RCC 7860 (cell line): ENCODE results near the gene DNAH11.
"Not testable (repeated sequence)": the region's sequence is repeated elsewhere in the genome, so short reads cannot be mapped to it uniquely, and the experiment has no call there.

ENCODE experiments used
- DNase-seq: peaks from one replicate; pipeline ENCODE4 v3.0.0-alpha.2; 2015; ENCODE audit warnings: low spot score
- FAIRE-seq: peaks from 2 replicates; lab custom pipeline; 2012; peaks lifted over from hg19 to GRCh38; lab: Jason Lieb, UNC

DNAH11 gene

DNA sequence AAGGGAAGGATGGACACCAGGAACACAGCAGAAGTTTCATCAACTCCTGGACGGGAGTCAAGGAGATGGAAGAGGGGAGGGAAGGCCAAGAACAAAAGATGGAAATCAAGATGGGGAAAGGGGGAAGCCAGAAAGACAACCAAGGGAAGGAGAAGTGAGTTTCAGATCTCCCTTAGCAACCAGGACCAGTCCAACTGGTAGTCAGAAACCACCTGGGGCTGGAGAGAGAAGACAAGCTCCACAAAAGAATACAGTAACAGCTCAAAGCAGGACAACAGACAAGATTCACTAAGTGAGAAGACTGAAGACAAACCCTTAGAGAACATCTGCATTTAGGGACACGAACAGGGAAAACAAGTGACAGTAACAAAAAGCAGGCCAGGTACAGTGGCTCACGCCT is 372.3 kb downstream of the DNAH11 start:
- DNase-seq (no peak), FAIRE-seq (no peak)

DNA sequence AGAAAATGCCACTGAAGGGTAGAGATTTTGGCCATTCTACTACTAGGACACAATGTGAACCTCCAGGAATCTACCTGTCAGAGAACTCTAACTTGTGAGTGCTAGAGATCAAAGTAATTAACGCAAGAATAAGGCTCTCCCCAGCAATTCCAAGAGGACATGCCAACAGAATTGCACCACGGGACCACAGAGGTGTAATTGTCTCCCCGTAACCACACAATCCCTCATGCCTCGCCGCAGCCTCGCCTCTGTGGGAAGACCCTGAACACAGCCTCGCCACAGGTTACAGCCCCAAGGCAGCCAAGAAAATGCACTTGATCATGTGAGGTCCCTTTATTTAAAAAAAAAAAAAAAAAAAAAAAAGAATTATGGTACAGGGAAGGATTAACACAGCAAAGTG is 373.3 kb downstream of the DNAH11 start:
- no peak for FAIRE-seq

DNA sequence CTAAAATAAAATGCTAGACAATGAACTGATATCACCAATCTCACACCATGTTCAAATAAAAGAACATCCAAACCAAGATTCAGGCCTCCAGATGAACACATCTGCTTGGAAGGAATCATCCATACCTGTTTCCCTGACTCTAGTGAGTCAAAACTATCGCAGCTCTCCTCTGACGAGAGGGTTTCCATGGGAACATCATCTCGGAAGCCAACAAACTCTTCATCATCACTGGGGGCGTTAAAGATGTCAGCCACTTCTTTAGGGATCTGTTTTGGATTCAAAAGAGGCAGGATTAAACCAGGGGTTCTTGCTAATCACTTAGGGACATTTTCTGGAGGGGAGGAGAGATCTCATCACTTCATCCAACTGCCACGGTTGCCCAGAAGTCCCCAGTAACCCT is 373.8 kb downstream of the DNAH11 start:
- DNase-seq (no peak), FAIRE-seq (no peak)

More for the DNA sequence above, 373.3 kb downstream of the DNAH11 start:
- DNase-seq = no peak

DNA sequence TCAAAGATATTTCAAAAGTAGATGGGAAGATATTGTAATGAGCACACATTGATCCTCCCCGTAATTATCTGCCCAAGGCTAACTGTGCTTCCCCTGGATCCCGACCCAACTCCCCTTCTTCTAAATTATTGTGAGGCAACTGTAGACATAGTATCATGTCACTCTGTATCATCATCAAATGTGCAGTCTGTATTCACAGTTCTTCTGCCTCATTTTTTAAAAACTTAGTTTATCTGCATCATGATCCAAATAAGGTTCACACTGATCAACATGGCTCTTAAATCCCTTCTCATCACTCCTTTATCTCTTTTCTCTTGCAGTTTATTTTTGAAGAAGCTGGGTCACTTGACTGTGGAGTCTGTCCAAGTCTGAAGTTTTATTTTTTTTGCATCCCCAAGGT is 375.4 kb downstream of the DNAH11 start:
- DNase-seq (no peak), FAIRE-seq (no peak)

DNA sequence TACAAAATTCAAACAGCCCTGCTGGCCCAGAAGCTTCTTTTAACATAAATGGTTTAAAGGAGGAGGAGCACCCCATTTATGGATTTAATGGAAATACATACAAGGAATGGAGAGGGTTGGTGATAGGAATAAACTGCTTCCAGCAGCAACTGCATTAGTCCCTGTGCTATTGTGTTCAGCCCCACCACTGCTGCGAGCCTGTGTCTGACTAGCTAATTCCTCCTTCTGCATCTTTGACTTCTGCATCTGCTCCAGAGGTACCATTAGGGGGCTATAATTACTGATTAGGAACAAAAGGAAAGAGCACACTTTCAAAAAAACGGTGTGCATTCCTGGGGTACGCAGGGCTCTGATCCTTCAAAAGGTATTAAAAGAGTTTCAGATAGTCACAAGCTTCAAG is 378.1 kb downstream of the DNAH11 start:
- DNase-seq = no peak
- no peak for FAIRE-seq

DNA sequence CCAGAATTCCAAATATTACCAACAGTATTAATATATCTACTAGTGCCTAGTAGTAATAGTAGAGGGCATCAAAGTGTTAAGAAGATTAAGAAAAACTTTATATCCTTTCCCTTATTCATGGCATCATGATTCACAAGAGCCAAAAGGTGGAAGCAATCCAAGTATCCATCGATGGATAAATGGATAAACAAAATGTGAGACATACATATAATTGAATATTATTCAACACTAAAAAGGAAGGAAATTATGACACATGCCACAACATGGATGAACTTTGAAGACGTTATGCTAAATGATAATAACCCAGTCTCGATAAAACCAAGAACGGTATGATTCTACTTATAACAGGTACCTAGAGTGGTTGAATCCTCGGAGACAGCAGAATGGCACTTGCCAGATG is 379.8 kb downstream of the DNAH11 start:
- FAIRE-seq (no peak), DNase-seq (no peak)

DNA sequence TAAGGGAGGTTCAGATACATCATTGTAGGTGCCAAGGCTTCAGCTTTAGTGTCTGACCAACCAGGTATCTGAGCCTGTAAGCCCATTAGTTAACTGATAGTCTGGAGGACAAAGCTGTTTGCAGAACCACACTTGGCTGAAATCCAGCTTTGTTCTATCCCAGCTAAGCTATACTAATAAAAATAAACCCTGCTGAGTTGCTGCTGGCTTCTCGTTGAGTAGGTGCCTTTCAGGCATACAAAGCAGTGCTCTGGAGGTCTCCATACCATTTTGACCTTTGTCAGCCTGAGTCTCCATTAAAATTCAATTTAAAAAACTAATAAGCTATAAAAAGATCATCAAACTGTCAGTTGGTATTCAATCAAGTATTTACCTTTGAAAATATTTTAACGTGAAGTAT is 380.8 kb downstream of the DNAH11 start:
- DNase-seq (no peak), FAIRE-seq (no peak)

DNA sequence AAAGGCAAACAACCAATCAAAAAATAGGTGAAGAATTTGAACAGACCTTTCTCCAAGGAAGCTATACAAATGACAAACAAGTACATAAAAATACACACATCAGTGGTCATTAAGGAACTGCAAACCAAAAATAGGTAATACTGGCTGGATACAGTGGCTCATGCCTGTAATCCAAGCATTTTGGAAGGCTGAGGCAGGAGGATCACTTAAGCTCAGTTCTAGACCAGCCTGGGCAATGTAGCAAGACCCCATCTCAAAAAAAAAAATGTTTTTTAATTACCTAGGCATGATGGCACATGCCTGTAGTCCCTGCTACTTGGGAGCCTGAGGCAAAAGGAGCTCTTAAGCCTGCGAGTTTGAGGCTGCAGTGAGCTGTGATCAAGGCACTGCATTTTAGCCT is 383.6 kb downstream of the DNAH11 start:
- DNase-seq (no peak), FAIRE-seq (no peak)

DNA sequence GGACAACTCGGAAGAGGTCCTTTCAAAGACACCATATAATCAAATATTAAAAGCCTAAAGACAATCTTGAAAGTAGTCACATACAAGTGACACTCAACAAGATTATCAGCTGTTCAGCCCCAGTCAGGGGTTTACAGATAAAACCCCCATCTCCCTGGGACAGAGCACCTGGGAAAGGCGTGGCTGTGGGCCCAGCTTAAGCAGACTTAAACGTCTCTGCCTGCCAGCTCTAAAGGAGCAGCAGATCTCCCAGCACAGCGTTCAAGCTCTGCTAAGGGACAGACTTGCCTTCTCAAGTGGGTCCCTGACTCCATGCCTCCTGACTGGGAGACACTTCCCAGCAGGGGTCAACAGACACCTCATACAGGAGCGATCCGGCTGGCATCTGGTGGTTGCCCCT is 384.9 kb downstream of the DNAH11 start:
- DNase-seq = no peak
- no peak for FAIRE-seq

DNA sequence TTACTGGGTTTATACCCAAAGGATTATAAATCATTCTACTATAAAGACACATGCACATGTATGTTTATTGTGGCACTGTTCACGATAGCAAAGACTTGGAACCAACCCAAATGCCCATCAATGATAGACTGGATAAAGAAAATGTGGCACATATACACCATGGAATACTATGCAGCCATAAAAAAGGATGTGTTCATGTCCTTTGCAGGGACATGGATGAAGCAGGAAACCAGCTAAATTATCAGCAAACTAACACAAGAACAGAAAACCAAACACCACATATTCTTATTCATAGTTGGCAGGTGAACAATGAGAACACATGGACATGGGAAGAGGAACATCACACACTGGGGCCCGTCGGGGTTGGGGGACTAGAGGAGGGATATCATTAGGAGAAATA is 390.5 kb downstream of the DNAH11 start:
- FAIRE-seq = not testable (repeated sequence)

DNA sequence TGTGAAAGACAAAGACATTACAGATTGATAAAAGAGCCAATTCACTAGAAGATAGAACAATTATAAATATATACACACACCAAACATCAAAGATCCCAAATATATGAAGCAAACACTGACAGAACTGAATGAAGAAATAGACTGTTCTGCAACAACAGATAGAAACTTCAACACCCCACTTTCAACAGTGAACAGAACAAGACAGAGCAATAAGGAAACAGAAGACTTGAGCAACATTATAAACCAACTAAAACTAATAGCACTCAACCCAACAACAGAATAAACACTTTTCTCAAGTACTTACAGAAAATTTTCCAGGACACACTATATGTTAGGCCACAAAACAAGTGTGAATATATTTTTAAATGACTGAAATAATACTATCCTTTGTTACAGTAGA is 392.0 kb downstream of the DNAH11 start:
- no peak for FAIRE-seq
- no peak for DNase-seq

More for the DNA sequence above, 390.5 kb downstream of the DNAH11 start:
- not testable (repeated sequence) for DNase-seq

DNA sequence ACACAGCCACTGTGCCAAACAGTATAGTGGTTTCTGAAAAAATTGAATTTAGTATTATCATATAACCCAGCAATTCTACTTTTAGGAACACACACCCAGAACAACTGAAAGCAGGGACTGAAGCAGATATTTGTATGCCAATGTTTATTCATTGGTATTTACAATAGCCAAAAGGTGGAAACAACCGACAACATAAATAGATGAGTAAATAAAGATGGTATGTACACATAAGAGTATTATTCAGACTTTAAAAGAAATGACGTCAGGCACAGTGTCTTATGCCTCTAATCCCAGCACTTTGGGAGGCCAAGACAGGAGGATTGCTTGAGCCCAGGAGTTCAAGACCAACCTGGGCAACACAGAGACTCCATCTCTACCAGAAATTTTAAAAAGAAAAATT is 395.6 kb downstream of the DNAH11 start:
- FAIRE-seq = no peak
- no peak for DNase-seq

DNA sequence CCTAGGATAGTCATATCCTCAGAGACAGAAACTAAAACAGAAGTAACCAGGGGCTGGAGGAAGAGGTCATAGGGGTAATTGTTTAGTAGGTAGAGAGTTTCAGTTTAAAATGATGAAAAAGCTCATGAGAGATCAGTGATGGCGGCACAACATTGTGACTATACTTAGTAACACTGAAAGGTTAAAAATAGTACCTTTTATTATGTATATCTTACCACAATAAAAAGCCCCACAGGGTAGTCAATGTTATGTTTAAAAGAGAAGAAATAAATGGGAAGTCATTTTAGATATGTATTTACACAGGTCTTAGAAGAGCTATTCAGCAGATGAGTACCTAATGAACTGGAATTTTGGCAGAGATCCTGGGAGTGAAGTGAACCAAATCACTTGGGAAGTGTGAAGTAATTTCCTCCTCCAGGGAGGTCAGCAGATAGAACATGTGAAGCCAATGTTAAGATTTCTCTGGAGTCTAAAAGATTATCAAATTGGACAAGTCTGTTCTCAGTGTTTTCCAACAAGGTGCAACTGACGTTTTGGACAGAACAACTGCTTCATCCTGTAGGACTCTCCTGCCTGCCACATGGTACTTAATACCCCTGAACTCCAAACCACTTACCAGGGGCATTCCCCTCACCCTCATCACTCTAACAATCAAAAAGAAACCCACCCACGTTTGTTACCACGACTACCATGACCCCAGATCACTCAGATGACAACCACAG is 396.5 kb downstream of the DNAH11 start:
- DNase-seq (peak; percentile 87), FAIRE-seq (peak; percentile 97)

DNA sequence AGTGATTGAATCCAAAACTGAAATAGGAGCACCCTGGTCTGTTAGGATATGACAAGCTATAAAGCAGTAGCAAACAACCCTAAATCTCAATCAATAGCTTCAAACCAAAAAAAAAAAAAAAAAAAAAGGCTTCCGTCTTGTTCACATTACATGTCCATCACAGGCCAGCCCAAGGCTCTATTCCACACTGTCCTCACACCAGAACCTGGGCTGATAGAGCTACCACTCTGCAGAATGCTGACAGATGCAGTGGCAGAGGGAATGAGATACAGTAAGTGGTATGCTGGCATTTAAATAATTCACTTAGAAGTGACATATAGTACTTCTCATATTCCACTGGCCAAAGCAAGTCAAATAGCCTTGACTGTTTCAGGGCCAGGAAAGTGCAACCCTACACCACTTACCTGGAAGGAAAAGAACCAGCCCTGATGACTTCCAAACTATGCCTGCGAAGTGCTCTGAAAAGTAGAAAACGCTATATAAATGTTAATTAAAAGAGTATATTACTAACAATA is 397.1 kb downstream of the DNAH11 start:
- no peak for DNase-seq
- no peak for FAIRE-seq

DNA sequence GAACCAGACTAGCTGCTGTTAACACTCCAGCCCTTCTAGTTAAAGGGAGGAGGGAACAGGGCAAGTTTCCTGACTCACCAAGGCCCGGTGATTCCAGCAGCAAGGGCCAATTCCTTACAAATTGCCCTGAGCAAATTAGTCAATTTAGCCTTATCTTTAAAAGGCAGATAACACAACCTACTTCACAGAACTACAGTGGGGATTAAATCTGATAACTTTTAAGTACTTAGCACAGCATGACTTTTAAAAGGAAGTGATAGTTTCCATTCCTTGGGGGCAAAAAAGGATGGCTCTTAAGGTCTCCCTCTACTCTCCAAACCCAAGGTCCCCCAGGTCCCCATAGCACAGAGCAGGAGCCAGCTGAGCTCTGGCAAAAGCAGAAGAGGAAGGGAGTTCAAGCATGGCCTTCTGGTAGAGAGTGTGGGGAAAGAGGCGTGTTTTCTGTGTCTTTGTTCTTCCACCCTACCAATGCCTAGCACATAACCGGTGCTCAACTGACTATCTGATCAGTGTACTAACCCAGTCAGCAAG is 398.8 kb downstream of the DNAH11 start:
- no peak for DNase-seq
- FAIRE-seq = peak; percentile 22

DNA sequence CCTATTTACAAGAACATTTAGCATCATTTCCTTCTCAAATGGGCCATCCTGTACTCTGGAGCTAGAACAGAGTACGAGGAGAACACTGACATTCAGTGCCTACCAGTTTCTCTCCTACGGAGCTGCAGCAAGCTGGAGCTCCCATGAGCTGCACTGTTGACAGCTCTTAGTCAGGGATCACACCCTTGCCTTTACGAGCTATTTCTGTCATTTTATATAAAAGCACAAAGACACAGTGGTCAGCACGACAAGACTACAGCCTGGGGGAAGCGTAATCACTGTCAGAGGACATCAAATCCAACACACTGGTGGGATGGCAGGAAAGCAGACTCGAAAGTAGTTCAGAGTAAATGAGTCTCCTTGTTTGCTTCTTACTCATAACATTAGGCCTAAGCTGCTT is 400.1 kb downstream of the DNAH11 start:
- DNase-seq = no peak
- FAIRE-seq = no peak

DNA sequence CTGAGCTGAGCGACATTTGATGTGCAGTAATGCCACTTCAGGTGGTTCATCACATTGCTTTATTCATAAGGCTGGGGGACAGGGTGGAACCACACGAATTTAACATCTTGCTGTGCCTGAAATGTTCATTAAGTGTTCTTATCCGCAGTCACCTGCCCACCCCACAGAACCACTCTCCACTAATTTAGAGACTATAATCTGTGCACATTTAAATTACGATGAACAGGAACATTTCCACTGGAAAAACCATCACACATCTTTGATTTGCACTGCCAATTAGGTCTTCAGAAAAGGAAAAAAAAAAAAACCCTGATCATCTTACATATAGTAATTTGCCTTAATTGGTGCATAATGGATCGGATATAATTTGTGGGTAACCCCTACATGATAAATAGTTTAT is 400.6 kb downstream of the DNAH11 start:
- DNase-seq = no peak
- FAIRE-seq = no peak

DNA sequence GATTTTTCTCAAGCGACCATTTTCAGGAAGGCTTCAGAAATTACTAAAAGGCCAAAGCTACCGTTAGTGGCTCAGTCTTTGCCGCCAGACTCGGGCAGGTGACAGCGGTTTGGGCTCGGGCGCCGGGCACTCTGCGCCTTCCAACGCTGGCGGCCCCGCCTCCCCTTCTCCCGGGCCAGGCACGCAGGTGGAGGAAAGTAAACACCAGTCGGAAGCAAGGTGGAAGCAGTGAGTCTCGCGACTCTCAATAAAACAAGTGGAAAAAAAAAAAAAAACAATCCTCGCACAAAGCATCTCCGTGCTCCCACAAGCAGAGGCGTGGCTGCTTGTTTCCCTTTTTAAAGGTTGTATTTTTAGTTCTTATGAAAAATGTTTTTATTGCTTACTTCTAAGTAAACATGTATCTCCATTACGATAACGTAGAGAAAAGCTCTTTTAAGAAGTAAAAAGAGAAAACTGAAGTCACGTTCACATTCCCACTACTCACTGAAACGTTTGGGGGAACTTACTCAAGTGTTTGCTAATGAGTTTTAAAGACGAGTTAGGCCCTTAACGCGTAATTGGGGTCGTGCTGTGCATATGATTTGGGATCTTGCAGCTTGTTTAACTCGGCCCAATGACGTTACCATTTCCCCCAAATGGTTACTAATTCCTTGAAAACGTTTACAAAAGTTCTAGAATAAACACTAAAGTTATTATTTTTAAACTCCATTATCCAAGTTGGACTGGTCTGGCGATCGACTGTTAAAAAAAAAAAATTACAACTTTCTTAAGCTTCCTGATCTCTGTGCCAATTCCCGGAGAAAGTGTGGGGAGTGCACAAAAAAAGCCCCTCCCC is 402.0 kb downstream of the DNAH11 start:
- DNase-seq = no peak
- no peak for FAIRE-seq

DNA sequence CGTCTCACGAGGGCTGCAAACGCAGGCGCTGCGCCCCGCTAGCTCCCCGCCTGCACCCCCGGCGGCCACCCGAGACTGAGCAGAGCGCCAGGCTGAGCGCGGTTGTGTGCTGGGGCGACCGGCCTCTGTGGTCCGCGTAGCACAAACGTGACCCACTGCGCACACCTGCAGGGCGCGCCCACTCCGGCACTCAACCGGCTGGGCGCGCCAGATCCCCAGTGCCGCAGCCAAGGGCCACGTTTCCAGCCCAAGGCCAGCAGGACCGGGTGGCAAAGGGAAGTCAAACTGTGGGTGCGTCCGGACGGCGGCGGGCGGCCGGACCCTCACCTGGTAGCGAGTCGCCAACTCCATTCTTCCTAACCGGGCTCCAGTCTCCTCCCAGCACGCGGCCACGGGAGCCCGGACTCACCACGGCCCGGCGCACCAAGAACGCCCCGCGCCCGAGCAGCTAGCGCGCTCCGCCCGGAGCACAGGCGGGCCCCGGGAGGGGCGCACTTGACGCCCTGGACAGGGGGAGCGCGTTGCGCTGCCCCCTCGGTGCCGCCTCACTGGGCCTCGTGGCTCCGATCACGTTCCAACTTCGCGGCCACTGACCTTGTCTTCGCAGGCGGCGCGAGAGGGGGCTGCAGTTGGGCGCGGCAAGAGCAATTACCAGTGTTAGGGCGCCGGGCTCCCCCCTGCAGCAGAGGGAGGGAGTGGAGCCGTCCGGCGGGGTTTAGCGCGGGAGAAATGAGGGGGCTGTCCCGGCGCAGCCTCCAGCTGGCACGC is 402.8 kb downstream of the DNAH11 start, which contains the start of gene CDCA7L:
TSS of gene CDCA7L (minus strand) at position 446 of the 768 bp plus-strand sequence. CDS start at position 351, 95 bp downstream.
- FAIRE-seq (no peak), DNase-seq (peak; percentile 50)

DNA sequence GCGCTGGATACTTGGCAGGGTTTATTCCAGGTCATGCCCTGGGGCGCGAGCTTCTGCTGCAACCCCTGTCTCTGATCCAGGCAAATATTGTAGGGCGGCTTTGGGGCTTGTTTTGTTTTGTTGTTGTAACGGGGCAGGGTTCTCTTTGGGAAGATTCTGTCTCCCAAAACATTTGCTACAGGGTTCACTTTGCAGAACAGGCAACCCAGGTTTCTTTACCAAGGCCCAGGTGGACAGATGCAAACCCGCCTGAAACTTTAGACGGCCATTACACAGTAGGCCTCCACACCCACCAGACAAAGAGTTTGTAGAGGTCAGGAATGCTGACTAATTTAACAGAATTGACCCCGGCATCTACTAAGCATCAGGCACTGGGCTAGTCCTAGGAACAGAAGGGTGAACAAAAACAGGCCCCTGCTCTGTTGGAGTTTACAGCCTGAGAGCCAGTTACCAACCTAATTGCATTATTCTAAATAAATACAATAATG is 403.4 kb downstream of the DNAH11 start:
- DNase-seq (no peak), FAIRE-seq (no peak)

DNA sequence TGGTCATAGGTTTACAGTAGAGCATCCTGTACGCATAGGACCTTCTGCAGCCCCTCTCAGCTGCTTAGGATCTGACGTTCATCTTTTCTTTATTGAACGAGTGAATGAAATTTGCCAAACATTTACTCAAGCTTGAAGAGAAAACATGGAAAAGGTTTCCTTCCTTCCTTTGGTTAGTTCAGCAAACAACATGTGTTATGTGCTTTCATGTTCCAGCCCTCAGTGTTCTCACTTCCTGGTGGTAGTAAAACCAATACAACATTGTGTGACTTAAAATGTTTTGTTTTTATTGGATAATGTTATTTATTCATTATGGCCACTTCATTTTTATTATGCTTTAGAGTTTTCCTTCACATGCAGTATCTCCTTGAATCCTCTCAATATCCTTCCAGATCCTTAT is 404.2 kb downstream of the DNAH11 start:
- DNase-seq (no peak), FAIRE-seq (no peak)
